ENCODE data around the gene TTC39C.

Gene TTC39C

GRCh38 chr18:24089515-24090337 lies 75.2 kb downstream of the TTC39C start:
- no peak for DNase-seq

- no peak for DNase-seq
Measured at GRCh38 chr18:24090876-24091275, 76.3 kb downstream of the TTC39C start.

GRCh38 chr18:24094561-24094960 lies 80.0 kb downstream of the TTC39C start:
- DNase-seq = no peak

- DNase-seq = no peak
Measured at GRCh38 chr18:24095976-24096375, 81.4 kb downstream of the TTC39C start.

GRCh38 chr18:24103320-24104021 lies 88.9 kb downstream of the TTC39C start:
- DNase-seq = no peak

GRCh38 chr18:24104486-24104885 lies 89.9 kb downstream of the TTC39C start:
- DNase-seq = no peak

- no peak for DNase-seq
Measured at GRCh38 chr18:24108641-24109040, 94.1 kb downstream of the TTC39C start.

GRCh38 chr18:24111936-24112335 lies 97.4 kb downstream of the TTC39C start:
- no peak for DNase-seq

- DNase-seq = no peak
Measured at GRCh38 chr18:24112464-24112863, 97.9 kb downstream of the TTC39C start.

GRCh38 chr18:24112874-24113615 lies 98.5 kb downstream of the TTC39C start:
- DNase-seq = no peak

GRCh38 chr18:24114924-24115549 lies 100.5 kb downstream of the TTC39C start:
- no peak for DNase-seq

GRCh38 chr18:24115628-24116027 lies 101.1 kb downstream of the TTC39C start:
- DNase-seq = no peak

GRCh38 chr18:24118750-24119577 lies 104.4 kb downstream of the TTC39C start:
- peak; percentile 76 for DNase-seq

- no peak for DNase-seq
Measured at GRCh38 chr18:24120676-24121075, 106.1 kb downstream of the TTC39C start.

GRCh38 chr18:24121625-24122024 lies 107.1 kb downstream of the TTC39C start:
- DNase-seq = no peak

GRCh38 chr18:24126155-24126961 lies 111.8 kb downstream of the TTC39C start:
- no peak for DNase-seq

GRCh38 chr18:24127735-24128134 lies 113.2 kb downstream of the TTC39C start:
- no peak for DNase-seq

GRCh38 chr18:24128700-24129099 lies 114.1 kb downstream of the TTC39C start:
- DNase-seq = no peak

- DNase-seq = no peak
Measured at GRCh38 chr18:24130494-24130893, 115.9 kb downstream of the TTC39C start.

GRCh38 chr18:24136967-24137373 lies 122.4 kb downstream of the TTC39C start:
- DNase-seq = no peak

GRCh38 chr18:24138409-24138788 lies 123.8 kb downstream of the TTC39C start:
- DNase-seq = no peak

All from activated gamma-delta T cell treated with Interleukin-2 at 50 U/mL for 16 hours (primary cell).